Suprapubic skin (tissue), 4 donors: ENCODE results near the gene CCDC73. TPM values are rescaled to one million over a fixed set of nuclear protein-coding genes. Genes with fewer than 3 reads are reported as not detected.
A peak's percentile ranks its signal among the peaks of the same experiment; 100 is the strongest.

ENCODE experiments used
- DNase-seq, 2 donors: peaks; one replicate each; pipeline ENCODE4 v3.0.0-alpha.2; 2019; ENCODE audit warnings: low spot score in 2 of 2
- H3K27ac ChIP-seq: fragments of 200-600 bp; sonication (generic); one replicate; pipeline ENCODE4 v1.5.1; 2019
- H3K27me3 ChIP-seq: fragments of 200-600 bp; sonication (generic); one replicate; pipeline ENCODE4 v1.5.1; 2019
- H3K36me3 ChIP-seq: fragments of 200-600 bp; sonication (generic); one replicate; pipeline ENCODE4 v1.5.1; 2019
- H3K4me1 ChIP-seq: fragments of 200-600 bp; sonication (generic); one replicate; pipeline ENCODE4 v1.5.1; 2019
- H3K4me3 ChIP-seq: fragments of 200-600 bp; sonication (generic); one replicate; pipeline ENCODE4 v1.5.1; 2019; ENCODE audit warnings: mild to moderate bottlenecking
- H3K9me3 ChIP-seq: fragments of 200-600 bp; sonication (generic); one replicate; pipeline ENCODE4 v1.5.1; 2019
- CTCF ChIP-seq, 2 donors: fragments of 200-600 bp in 1 of 2; fragments of 450-650 bp in 1 of 2; sonication (generic) in 1 of 2; IDR thresholded peaks; one replicate each; pipeline ENCODE4 v1.5.1; 2016 to 2019; ENCODE audit warnings: antibody characterized with exemption in 2 of 2, mild to moderate bottlenecking in 1 of 2, moderate library complexity in 1 of 2
- EP300 ChIP-seq: sonication (generic); formaldehyde crosslinking; IDR thresholded peaks from one replicate; pipeline ENCODE4 v1.6.1; 2017; ENCODE audit warnings: antibody characterized with exemption
- POLR2A ChIP-seq, 2 donors: fragments of 450-650 bp; IDR thresholded peaks; one replicate each; pipeline ENCODE4 v1.6.1; 2017; ENCODE audit warnings: antibody characterized with exemption in 2 of 2, mild to moderate bottlenecking in 2 of 2, moderate library complexity in 2 of 2
- POLR2AphosphoS5 ChIP-seq, 3 donors: sonication (generic); formaldehyde crosslinking; IDR thresholded peaks; one replicate each; pipeline ENCODE4 v1.6.1; 2017; ENCODE audit warnings: antibody characterized with exemption in 3 of 3
- WGBS: methylation state at CpG from one replicate; pipeline ENCODE4 v1.1.5; 2018; 5-methylcytosine and 5-hydroxymethylcytosine counted together
- total RNA-seq, 4 donors: library from RNA; depleted of rRNA; stranded (reverse); fragments of >200 nt; gene quantifications; one replicate each; pipeline ENCODE4 v1.1.0, GENCODE V29; 2016

Gene CCDC73
- total RNA-seq, 4 donors from 2014 or later = not detected

- WGBS = 86% methylated on average over 3 of the region's 3 CpGs
- Histone ChIP-seq H3K27ac (no peak overlapping the region), H3K27me3 (no peaks in the 10 kb centered on the region), H3K9me3 (no peaks in the 10 kb centered on the region), H3K4me3 (no peak overlapping the region), H3K4me1 (peaks cover 4% of the 10 kb centered on the region), H3K36me3 (no peaks in the 10 kb centered on the region)
- TF ChIP-seq EP300 (no peak), POLR2AphosphoS5 (IDR thresholded peaks at IDR 0.05) (no peak), POLR2A (IDR thresholded peaks at IDR 0.05) (no peak), CTCF (IDR thresholded peaks at IDR 0.05) (no peak)
- DNase-seq = no peak
Measured at GRCh38 chr11:32796425-32796824, 2.0 kb upstream of the CCDC73 start.

- Histone ChIP-seq H3K4me1 (peaks cover 4% of the 10 kb centered on the region), H3K9me3 (no peaks in the 10 kb centered on the region), H3K36me3 (no peaks in the 10 kb centered on the region), H3K27ac (no peak overlapping the region), H3K4me3 (peak overlapping the region; percentile 6), H3K27me3 (no peaks in the 10 kb centered on the region)
- WGBS = 18% methylated on average over 13 of the region's 13 CpGs
- DNase-seq = no peak
- TF ChIP-seq CTCF (IDR thresholded peaks at IDR 0.05) (peak; percentile 36 to 54), POLR2AphosphoS5 (IDR thresholded peaks at IDR 0.05) (no peak), POLR2A (IDR thresholded peaks at IDR 0.05) (no peak)
Measured at GRCh38 chr11:32792948-32793475, 1.4 kb downstream of the CCDC73 start.

- WGBS = 36% methylated on average over 6 of the region's 6 CpGs
- Histone ChIP-seq H3K9me3 (no peaks in the 10 kb centered on the region), H3K36me3 (no peaks in the 10 kb centered on the region), H3K4me1 (peaks cover 4% of the 10 kb centered on the region), H3K27me3 (no peaks in the 10 kb centered on the region), H3K27ac (no peak overlapping the region), H3K4me3 (peak overlapping the region; percentile 6)
- no peak for TF ChIP-seq CTCF (IDR thresholded peaks at IDR 0.05)
- no peak for TF ChIP-seq POLR2AphosphoS5 (IDR thresholded peaks at IDR 0.05)
- no peak for TF ChIP-seq EP300
- no peak for TF ChIP-seq POLR2A (IDR thresholded peaks at IDR 0.05)
- DNase-seq = no peak
Measured at GRCh38 chr11:32792111-32792947, 2.1 kb downstream of the CCDC73 start.

- H3K36me3 ChIP-seq = no peaks in the 10 kb centered on the region
- DNase-seq = no peak
- H3K9me3 ChIP-seq = no peaks in the 10 kb centered on the region
- TF ChIP-seq EP300 = no peak
- no peak for TF ChIP-seq CTCF (IDR thresholded peaks at IDR 0.05)
- no peak for TF ChIP-seq POLR2AphosphoS5 (IDR thresholded peaks at IDR 0.05)
- TF ChIP-seq POLR2A (IDR thresholded peaks at IDR 0.05) = no peak
- no peak overlapping the region for H3K27ac ChIP-seq
- H3K4me1 ChIP-seq = peaks cover 4% of the 10 kb centered on the region
- no peak overlapping the region for H3K4me3 ChIP-seq
- H3K27me3 ChIP-seq = no peaks in the 10 kb centered on the region
- 30% methylated on average over 1 of the region's 1 CpG for WGBS
Measured at GRCh38 chr11:32790916-32791315, 3.5 kb downstream of the CCDC73 start.

GRCh38 chr11:32786811-32787210, 7.7 kb downstream of the CCDC73 start:
- Histone ChIP-seq H3K36me3 (no peaks in the 10 kb centered on the region), H3K4me3 (no peak overlapping the region), H3K27me3 (no peaks in the 10 kb centered on the region), H3K27ac (no peak overlapping the region), H3K4me1 (no peaks in the 10 kb centered on the region), H3K9me3 (no peaks in the 10 kb centered on the region)
- no peak for DNase-seq
- TF ChIP-seq POLR2A (IDR thresholded peaks at IDR 0.05) (no peak), EP300 (no peak), POLR2AphosphoS5 (IDR thresholded peaks at IDR 0.05) (no peak), CTCF (IDR thresholded peaks at IDR 0.05) (no peak)
